Glomerular endothelial cell (primary cell): ENCODE results near the gene DAPK2. TPM values are rescaled to one million over a fixed set of nuclear protein-coding genes. Genes with fewer than 3 reads are reported as not detected.

Source experiments
- DNase-seq: peaks from one replicate; pipeline ENCODE4 v3.0.0-alpha.2; 2011; ENCODE audit warnings: low read depth, low spot score; ENCODE audit errors: extremely low read depth
- total RNA-seq: library from RNA; depleted of rRNA; stranded (reverse); fragments of >200 nt; gene quantifications from 2 replicates; pipeline ENCODE4 v1.2.3, GENCODE V29; 2015

Gene DAPK2
- total RNA-seq, 1 donor from 2014 or later, result 22.3 TPM

DNA sequence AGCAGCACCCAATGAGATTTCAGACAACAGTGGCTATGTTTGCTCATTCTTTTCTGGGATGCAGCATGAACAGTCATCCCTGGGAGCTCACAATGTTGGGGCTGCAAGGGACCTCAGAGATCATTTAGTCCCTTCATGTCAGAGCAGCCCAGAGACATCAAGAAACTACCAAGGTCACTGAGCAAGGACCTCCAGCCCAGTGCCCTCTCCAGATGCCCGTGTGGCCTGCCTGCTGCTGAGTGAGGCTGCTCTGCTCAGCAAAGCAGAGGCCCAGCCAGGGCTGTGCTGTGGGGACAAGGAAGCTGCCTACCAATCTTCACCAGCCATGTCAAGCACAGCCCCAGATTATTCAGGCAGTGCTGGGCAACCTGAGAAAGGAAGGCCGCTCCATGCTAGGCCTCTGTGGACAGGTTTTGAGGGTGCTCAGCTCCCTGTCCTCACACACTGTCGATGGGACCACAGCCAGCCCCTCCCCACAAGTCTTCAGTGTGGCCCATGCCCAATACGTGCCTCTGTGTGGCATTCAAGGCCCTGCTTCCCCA, 99.7 kb downstream of the DAPK2 start:
- no peak for DNase-seq

DNA sequence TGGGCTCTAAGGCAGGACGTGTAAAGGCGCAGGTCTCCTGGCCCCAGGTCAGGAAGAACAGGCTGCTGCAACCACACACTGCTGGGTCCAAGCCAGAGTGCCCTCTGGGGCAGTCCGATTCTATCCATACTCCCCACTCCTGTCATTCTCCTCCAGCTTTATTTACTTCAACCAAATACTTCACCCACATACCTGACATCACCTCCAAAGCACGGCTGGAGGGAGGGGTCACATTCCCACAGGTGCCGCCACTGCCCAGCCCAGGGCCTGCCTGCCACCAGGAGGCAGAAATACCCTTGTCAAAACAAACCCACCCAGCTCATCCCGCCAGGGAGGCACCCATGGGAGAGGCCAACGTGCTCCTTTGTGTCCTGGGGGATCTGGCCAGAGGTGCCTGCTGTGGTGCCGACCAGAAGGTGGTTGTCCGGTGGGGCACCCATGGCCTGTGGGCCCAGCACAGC, 100.4 kb downstream of the DAPK2 start:
- DNase-seq, result no peak

DNA sequence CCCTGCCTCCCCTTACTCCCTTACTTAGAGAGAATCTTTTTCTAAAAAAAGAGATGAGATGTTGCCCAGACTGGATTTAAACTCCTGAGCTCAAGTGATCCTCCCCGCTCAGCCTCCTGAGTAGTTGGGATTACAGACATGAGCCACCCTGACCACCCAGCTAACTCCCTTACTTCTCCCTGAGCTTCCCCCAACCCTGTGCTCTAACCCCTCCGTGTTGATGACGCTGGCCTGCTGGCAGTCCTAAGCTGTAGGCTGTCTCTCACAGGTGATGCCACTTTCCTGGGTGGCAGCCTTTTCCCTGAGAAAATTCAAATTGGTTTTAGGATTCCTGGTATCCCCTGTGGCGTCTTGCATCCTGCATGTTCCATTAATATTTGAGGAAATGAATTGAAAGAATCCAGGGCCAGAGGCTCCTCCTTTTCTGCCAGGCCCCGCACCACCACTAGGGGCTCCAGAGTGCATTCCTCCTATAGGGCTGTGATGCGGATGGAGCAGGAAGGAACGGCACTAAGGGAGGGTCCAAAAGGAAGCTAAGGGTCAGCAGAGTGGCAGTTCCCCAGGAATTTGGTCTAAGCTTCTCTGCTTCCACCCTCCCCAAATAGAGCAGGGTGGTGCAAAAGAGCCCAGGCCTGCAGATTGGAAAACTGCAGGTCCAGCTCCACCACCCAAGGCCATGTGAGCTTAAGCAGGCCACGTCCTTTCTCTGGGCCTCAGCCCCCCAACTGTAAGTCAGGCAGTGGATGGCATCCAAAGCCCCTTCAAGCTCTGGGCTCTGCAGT, 101.1 kb downstream of the DAPK2 start:
- no peak for DNase-seq

DNA sequence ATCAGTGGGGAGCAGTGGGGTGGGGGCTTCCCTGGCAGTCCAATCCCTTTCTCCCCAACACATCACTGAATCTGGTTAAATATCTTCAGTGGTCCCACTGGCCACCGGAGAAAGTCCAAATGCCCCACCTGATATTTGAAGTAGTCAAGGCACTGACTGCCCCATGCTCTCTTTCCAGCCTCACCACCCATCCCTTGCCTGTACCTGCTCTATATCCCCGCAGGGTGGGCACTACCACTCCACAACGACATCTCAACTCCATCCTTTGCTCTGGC, 101.7 kb downstream of the DAPK2 start:
- no peak for DNase-seq

DNA sequence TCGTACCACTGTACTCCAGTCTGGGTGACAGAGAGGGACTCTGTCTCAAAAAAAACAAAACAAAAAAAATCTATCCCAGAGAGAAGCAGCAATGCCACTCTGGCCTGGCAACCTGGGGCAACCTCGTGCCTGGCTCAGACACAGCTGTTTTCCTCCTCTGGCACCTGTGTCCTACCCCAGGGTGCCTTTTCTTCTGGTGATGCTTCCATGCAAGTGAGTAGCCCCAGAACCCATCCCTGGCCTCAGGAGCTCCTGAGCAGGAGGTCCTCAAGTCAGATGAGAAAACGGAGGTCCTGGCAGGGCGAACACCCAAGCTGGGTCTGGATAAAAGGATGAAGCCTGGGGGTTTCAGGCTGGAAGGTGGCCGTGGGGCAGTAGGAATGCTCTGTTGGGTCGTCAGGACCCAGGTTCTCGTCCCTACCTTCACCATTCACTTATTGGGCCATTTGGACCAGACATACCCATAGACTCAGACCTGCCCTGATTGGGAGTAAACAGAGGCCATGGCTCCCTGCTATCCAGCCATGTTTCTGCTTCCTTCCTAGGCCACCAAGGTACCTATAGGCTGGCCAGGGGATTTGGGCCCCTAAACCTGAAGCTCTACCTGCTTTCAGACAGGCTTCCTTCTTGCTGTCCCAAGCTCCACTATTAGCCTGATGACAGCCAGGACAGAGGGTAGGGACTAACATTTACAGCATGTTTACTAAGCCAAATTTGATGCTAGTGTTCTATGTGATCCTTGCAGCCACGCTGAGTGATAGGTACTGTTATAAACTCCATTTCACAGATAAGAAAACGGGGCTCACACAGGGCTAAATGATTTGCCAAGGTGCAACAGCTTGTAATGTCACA, 102.2 kb downstream of the DAPK2 start:
- no peak for DNase-seq

DNA sequence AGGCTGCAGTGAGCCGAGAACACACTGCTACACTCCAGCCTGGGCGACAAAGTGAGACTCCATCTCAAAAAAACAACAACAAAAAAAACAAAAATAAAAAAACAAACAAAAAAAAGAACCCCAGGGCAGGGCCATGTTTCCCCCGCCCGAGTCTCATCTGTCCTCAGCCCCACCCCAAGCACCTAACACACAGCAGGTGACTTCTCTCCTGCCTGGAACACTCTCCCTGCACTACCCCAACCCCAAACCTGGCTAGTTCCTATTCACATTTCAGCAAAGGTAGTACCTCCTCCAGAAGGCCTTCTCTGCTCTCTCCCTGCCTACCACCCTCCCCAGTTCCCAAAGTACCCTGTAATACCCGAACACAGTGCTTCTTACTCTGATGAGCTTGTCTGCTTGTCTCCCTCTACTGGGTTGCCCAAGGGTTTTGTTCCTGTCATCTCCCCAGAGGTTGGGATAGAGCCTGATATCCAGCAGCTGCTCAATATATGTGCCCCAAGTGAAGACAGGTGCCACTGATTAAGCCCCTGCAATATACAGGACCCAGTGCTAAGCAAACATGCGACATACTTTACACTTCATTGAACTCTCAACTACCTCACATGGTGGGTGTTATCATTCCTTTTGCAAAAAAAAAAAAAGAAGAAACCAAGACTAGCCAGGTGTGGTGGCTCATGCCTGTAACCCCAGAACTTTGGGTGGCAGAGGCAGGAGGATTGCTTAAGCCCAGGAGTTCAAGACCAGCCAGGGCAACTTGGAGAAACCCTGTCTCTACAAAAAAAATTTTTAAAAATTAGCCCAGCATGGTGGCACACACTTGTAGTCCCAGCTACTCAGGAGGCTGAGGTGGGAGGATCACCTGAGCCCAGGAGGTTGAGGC, 103.6 kb downstream of the DAPK2 start:
- no peak for DNase-seq

DNA sequence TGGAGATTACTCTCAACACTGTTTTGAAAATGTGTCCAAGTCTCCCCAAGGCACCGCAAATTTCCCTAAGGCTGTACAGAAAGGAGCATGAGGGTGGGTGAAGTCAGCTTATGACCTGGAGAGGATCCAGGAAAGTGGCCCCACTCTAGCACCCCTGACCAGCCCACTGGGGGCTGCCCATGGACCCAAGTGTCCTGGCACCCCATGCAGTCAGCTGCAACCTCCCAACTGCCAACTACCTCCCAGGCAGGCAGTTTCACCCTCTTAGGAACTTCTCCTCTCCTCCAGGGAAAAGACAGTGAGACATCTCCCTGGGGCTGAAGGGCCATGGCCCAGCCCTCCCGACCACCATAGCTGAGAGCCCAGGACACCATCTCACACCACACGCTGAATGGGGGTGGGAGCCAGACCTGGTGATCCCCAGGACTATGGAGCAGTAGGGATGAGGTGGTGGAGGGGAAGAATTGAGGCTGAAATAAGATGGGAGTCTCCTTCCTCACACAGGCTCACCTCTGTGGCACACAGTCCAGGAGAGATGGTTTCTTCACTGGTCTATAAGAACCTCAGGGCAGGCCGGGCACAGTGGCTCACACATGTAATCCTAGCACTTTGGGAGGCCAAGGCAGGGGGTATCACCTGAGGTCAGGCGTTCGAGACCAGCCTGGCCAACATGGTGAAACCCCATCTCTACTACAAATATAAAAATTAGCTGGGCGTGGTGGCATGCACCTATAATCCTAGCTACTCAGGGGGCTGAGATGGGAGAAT, 104.4 kb downstream of the DAPK2 start:
- DNase-seq, result no peak

DNA sequence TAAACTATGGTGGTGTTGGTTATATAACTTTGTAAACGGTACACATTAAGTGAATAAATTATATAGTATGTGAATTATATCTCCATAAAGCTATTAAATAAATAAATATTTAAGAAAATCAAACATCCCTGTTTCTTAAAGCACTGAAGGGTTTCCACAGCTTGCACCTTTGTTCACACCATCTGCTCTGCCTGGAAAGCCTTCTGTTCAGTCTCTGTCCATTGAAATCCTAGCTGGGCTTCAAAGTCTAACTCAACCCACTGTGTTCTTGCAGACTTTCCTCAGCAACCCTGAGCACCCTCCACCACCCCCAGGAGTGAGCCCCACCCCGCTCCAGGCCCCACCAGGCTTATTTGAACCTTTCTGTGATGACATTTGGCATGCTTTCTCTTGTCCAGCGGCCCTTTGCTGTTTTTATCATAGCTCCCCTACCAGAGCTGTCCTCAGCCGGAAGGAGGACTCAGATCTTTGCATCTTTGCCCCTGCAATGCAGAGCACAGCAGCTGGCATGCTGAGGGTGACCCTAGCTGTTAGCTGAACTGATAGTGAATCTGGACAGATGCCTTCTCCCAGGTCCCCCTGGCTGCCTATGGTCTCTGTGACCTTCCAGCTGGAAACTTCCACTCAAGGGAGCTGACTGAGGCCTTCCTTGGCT, 105.2 kb downstream of the DAPK2 start:
- no peak for DNase-seq

DNA sequence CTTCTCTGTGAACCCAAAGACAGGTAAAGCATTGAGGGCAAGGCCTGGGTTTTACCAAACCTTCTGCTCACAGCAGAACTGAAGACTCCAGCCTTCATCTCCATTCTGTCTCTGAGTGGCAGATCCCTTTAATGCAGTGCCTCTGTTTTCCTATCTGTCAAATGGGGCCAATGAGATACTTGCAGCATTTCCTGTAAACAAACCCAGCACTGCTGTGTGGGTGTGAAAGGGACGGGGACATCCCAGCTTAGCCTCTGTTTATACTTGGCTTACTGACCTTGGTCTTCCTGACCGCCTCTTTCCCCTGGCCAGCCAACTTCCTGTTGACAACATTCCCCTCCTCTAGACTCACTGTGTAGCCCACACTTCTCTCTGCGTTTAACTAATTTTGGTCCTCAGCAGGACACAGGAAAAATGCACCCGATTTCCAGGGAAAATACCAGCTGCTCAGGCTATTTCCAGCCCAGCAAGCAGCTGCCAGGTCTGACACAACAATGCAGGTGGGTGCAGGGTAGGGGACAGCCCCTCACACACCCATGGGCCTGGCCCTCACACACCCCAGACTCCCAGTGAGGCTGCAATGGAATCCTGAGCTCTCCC, 106.7 kb downstream of the DAPK2 start:
- peak; percentile 90 for DNase-seq

DNA sequence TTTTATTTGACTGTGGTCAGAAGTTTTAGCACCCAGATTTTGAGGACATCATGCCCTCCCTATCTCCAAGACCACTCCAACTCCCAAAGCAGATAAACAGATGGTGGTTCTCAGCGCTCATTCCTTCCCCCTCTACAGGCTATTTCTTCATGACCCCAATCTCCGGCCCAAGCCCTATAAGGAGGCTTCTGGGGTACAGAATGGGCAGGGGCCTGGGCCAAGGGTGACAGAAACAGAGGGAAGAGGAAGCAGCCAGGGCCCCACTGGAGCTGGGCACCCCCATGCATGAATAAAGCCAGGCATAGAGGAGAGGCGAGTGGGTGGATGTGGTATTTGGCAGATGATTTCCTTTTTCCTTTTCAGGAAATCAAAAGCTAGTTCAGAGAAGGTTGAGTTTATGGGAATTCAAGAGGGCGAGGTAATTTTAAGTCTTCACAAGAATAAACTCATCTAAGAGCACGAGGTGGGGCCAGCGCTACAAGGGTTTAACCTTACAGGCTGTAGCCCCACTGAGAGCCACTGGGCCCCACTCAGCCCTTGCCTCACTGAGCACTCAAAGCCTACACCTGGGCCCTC, 107.7 kb downstream of the DAPK2 start:
- DNase-seq, result no peak

DNA sequence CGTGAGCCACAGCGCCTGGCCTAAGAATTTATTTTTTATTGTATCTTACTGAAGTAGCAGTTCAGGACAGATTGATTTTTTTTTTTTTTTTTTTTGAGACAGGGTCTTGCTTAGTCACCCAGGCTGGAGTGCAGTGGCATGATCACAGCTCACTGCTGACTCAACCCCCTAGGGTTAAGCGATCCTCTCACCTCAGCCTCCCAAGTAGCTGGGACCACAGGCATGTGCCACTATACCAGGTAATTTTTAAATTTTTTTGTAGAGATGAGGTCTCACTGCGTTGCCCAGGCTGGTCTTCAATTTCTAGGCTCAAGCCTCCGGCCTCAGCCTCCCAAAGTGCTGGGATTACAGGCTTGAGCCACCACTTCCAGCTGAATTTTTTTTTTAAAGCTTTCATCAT, 112.8 kb downstream of the DAPK2 start:
- DNase-seq, result no peak

DNA sequence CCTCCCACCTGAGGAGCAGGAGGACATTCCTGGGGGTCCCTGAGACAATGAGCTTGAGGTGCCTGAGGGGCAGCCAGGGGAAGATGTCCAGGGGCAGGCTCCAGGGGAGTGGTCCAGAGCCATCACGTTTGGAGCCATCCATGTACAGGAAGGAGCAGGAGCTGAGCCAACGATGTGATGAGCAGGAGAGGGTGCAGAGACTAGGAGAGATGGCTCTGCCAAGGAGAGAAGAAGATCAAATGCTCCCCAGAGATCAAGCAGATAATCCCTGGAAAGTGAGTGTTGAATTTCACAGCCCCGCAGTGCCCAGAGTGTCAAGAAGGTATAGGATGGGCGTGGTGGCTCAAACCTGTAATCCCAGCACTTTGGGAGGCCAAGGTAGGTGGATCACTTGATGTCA, 114.7 kb downstream of the DAPK2 start:
- DNase-seq, result no peak

DNA sequence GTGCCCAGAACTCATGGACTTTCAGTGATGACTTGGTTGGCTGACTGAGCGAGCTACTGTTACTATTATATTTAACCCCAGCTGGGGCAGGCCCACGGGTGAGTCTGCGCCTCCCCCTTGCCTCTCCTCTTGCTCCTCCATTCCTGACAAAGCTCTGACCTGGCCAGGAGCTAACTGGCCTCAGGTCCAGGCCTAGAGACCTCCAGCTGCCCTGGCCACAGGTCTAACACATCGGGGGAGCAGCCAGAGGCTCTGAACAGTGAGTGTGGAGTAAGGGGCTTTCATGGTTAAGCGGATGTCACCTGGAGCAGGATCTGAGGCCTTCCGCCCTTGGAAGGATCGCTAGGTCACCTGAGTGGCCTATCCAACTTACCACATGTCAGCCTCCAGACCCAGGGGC, 116.3 kb downstream of the DAPK2 start:
- no peak for DNase-seq

DNA sequence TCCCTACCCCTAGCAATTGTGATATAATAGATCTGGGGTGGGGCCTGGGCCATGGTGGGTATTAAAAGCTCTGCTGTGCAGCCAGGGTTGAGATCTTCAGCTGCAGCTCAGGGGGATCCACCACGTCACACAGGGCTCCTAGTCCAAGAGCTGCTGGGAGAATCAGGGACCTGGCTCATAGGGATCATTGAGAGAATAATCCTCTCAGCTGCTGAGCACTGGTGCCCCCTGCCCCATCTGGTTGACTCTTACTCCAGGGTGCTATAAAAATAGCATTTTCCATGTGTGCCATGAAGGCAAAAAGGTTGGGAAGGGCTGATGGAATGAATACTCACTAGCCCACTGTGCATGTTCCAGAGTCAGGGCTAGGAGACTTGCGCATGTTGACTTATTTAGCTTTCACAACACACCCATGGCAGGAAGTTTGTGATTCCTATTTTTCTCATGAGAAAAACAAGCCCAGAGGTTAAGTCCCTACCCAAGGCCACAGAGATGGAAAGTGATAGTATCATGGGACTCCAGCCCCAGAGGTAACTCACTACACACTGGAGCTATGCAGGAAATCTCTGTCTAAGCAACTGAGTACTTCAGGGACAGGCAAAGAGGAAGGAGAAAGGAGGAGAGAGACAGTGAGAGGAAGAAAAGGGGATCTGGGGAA, 118.0 kb downstream of the DAPK2 start:
- no peak for DNase-seq

DNA sequence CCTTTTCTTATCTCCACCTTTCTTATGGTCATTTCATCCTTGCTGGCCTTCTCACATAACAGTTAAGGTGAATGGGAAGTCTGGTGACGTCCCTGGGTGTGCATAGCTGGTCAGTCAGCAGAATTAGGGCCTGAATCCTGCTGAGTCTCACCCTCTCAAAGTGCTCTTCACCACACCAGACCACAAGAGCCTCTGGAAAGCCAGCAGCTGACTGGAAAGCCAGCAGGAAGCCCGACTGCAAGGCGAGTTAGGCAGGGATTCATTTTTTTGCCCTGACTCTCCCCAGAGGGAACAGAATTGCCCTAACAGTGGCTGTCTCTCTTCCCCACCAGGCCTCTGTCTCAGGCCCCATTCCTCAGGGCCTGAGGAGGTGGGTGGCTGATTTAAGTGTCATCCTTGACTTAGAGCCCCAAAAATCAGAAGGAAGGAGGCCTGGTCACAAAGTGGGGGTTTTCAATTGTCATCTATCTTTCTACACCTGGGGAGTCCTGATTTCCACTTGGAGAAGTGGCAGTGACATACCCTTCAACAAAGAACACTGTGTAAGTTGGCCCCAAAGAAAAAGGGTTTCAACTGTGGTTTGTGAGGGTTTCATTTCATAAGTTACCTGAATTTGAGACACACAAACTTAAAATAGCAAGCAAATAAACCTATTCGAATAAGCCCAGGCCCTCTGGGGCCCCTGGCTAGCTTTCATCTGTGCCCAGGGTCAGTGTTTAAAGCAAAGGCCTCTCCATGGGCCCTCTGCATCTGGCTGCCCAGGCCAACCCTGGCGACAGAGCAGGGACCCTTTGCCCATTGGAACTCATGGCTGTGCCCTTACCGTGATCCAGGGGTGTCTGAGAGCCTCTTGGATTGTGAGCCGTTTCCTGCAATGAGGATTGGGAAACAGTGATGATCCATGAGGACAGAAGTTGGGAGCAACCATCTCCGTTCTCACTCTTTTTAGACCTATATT, 122.0 kb downstream of the DAPK2 start:
- no peak for DNase-seq

DNA sequence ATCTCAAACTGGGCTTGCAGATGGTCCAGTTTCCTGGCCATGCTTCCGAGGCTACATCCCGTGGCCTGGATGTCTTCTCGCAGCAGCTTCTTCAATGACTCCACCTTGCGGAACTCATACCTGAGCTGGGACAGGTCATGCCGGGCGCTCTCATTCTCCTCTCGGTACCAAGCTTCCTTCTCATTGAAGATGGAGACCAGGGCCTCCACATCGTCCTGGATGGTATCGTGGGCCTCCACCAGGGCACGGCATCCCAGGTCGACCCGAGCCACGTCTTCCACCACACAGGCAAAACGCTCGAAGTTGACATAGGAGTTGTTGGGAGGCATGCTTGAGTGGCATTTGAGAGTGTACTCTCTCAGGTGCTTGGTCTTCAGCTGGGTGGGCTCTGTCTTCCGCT, 123.4 kb downstream of the DAPK2 start:
- DNase-seq, result no peak

DNA sequence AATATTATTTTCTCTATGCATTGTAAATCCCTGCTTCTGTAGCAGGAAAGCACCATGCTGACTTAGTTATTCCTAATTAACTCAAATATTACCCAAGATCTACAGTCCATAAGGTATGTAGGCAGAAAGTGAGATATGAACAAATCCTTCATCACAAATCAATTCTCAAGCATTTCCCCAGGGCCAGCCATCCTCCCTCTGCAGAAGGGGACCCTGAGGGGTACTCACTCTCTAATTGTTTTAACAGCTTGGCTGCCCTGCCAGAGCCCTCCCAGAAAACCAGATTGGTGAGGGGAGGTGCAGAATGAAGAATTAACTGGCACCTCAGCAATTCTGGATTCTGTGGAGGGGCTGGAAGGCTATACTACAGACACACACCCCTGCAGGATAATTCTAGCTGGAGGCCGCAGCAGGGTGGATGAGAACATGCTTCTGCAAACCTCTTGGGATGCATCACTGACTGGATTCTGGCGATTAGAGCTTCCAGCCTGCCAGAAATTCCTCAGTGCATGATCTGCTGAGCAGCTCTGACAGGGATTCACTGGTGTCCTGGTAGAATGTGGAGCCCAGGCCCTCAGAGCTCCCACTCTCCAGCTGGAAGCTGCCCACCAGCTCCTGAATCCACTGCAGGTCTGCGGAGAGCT, 123.9 kb downstream of the DAPK2 start:
- DNase-seq, result no peak
